SK-N-SH (cell line): Measurements from ENCODE around the gene NDUFA3. TPM values are rescaled to one million over a fixed set of nuclear protein-coding genes. Genes with fewer than 3 reads are reported as not detected.

Experiments used
- CTCF ChIA-PET: fragments of 300-600, 350-600 bp; formaldehyde crosslinking; extraction: SDS; loops from one replicate; lab custom pipeline; 2021; lab: Yijun Ruan, JAX
- POLR2A ChIA-PET: fragments of 350-600 bp; sonication (Branson Sonifier 250); formaldehyde crosslinking; extraction: SDS; loops from one replicate; lab custom pipeline; 2020; ENCODE audit warnings: antibody characterized with exemption, inconsistent platforms; lab: Yijun Ruan, JAX
- DNase-seq: peaks from one replicate; pipeline ENCODE4 v3.0.0; 2012
- H2AFZ ChIP-seq: fragments of 200-600 bp; sonication (generic); 2 replicates; pipeline ENCODE4 v1.8.1; 2016; ENCODE audit warnings: antibody characterized with exemption, mild to moderate bottlenecking, low read depth
- H3F3A ChIP-seq: fragments of 200-600 bp; sonication (generic); replicated peaks from 2 replicates; pipeline ENCODE3; 2016; ENCODE audit warnings: antibody characterized with exemption, mild to moderate bottlenecking; ENCODE audit not compliant: insufficient read depth
- H3K27ac ChIP-seq, 2 experiments: fragments of 200-500 bp in 1 of 2; fragments of 200-600 bp in 1 of 2; sonication (Bioruptor generic) in 1 of 2; sonication (generic), shearing (Covaris generic) in 1 of 2; 2 replicates each; pipeline versions ENCODE4 v1.5.1 to v1.6.1; 2014 to 2016; ENCODE audit warnings: low read depth in 2 of 2, inconsistent platforms in 1 of 2, low read length in 1 of 2, mild to moderate bottlenecking in 1 of 2, mixed read lengths in 1 of 2
- H3K27me3 ChIP-seq: fragments of 200-600 bp; sonication (generic), shearing (Covaris generic); 2 replicates; pipeline ENCODE4 v1.6.1; 2016; ENCODE audit warnings: mixed run types; ENCODE audit not compliant: insufficient read depth
- H3K36me3 ChIP-seq, 2 experiments: fragments of 200-500 bp in 1 of 2; fragments of 200-600 bp in 1 of 2; sonication (Bioruptor generic) in 1 of 2; sonication (generic) in 1 of 2; replicated peaks in 1 of 2; 2 replicates each; pipeline versions ENCODE3 to v1.5.1; 2014 to 2016; ENCODE audit warnings: low read length in 1 of 2, mild to moderate bottlenecking in 1 of 2; ENCODE audit not compliant: insufficient read depth in 2 of 2, control insufficient read depth in 1 of 2
- H3K4me1 ChIP-seq, 2 experiments: fragments of 200-500 bp in 1 of 2; fragments of 200-600 bp in 1 of 2; sonication (Bioruptor generic) in 1 of 2; sonication (generic), shearing (Covaris generic) in 1 of 2; 2 replicates each; pipeline versions ENCODE4 v1.5.1 to v1.6.1; 2014 to 2016; ENCODE audit warnings: low read depth in 1 of 2, low read length in 1 of 2, mixed run types in 1 of 2; ENCODE audit not compliant: insufficient read depth in 2 of 2, control insufficient read depth in 1 of 2
- H3K4me2 ChIP-seq: fragments of 200-600 bp; sonication (generic), shearing (Covaris generic); 2 replicates; pipeline ENCODE4 v1.6.1; 2017; ENCODE audit warnings: mixed run types
- H3K4me3 ChIP-seq, 2 experiments: fragments of 200-500 bp in 1 of 2; fragments of 200-600 bp in 1 of 2; sonication (Bioruptor generic) in 1 of 2; sonication (generic), shearing (Covaris generic) in 1 of 2; 2 replicates each; pipeline versions ENCODE4 v1.5.1 to v1.8.1; 2014 to 2016; ENCODE audit warnings: low read depth in 2 of 2, inconsistent platforms in 1 of 2, low read length in 1 of 2, mild to moderate bottlenecking in 1 of 2, mixed read lengths in 1 of 2, moderate library complexity in 1 of 2
- H3K79me2 ChIP-seq: fragments of 200-600 bp; sonication (generic); 2 replicates; pipeline ENCODE4 v1.8.1; 2017; ENCODE audit warnings: mild to moderate bottlenecking; ENCODE audit not compliant: insufficient read depth
- H3K9ac ChIP-seq: fragments of 200-600 bp; sonication (generic); 2 replicates; pipeline ENCODE4 v1.6.1; 2017; ENCODE audit warnings: mixed run types
- H3K9me2 ChIP-seq: fragments of 200-600 bp; sonication (generic); 2 replicates; pipeline ENCODE4 v1.6.1; 2017; ENCODE audit warnings: mixed run types
- H3K9me3 ChIP-seq: fragments of 200-600 bp; sonication (generic); 2 replicates; pipeline ENCODE4 v1.6.1; 2017; ENCODE audit warnings: mixed run types, mild to moderate bottlenecking, moderate library complexity
- H4K20me1 ChIP-seq: fragments of 200-600 bp; sonication (generic); 2 replicates; pipeline ENCODE4 v1.6.1; 2017; ENCODE audit warnings: mild to moderate bottlenecking, mixed run types; ENCODE audit not compliant: insufficient read depth
- ELF1 ChIP-seq: IDR thresholded peaks from 2 replicates; pipeline ENCODE4 v1.4.0; 2012
- EP300 ChIP-seq, 2 experiments: IDR thresholded peaks; 2 replicates each; pipeline versions ENCODE4 v1.4.0 to v1.6.1; 2012; ENCODE audit warnings: borderline replicate concordance in 1 of 2, low read depth in 1 of 2, low read length in 1 of 2
- EZH2phosphoT487 ChIP-seq: fragments of 200-600 bp; sonication (generic); IDR thresholded peaks from 2 replicates; pipeline ENCODE4 v1.6.1; 2017; ENCODE audit warnings: low read depth, mixed run types, mild to moderate bottlenecking, antibody characterized with exemption, moderate library complexity, borderline replicate concordance
- FOXJ3 ChIP-seq: sonication (generic); formaldehyde crosslinking; IDR thresholded peaks from 2 replicates; pipeline ENCODE4 v1.5.1; 2020; ENCODE audit warnings: mild to moderate bottlenecking, missing genetic modification reagents
- GABPA ChIP-seq: IDR thresholded peaks from 2 replicates; pipeline ENCODE4 v1.4.0; 2012; ENCODE audit warnings: low read depth, mild to moderate bottlenecking
- GATA2 ChIP-seq: sonication (generic); formaldehyde crosslinking; IDR thresholded peaks from 2 replicates; pipeline ENCODE4 v1.5.0; 2020; ENCODE audit warnings: mild to moderate bottlenecking, missing genetic modification reagents
- JUND ChIP-seq: IDR thresholded peaks from 2 replicates; pipeline ENCODE4 v1.4.0; 2012
- MXI1 ChIP-seq: IDR thresholded peaks from 2 replicates; pipeline ENCODE4 v1.6.1; 2012; ENCODE audit warnings: mild to moderate bottlenecking, low read depth, low read length, improper control_type of control experiment
- NFIC ChIP-seq: IDR thresholded peaks from 2 replicates; pipeline ENCODE4 v1.4.0; 2012; ENCODE audit warnings: borderline replicate concordance
- RFX5 ChIP-seq: IDR thresholded peaks from 2 replicates; pipeline ENCODE4 v1.6.1; 2012; ENCODE audit warnings: mild to moderate bottlenecking, improper control_type of control experiment, low read length
- RXRA ChIP-seq: IDR thresholded peaks from 2 replicates; pipeline ENCODE4 v1.4.0; 2012; ENCODE audit warnings: low read depth, mild to moderate bottlenecking, borderline replicate concordance
- SIN3A ChIP-seq: IDR thresholded peaks from 2 replicates; pipeline ENCODE4 v1.6.1; 2012; ENCODE audit warnings: low read depth, mild to moderate bottlenecking, low read length, moderate library complexity, borderline replicate concordance
- SMC3 ChIP-seq: IDR thresholded peaks from 2 replicates; pipeline ENCODE4 v1.6.1; 2012; ENCODE audit warnings: low read depth, low read length, improper control_type of control experiment
- TAF1 ChIP-seq: IDR thresholded peaks from 2 replicates; pipeline ENCODE4 v1.6.1; 2012; ENCODE audit warnings: low read depth, mild to moderate bottlenecking, low read length, moderate library complexity, borderline replicate concordance
- TEAD4 ChIP-seq: IDR thresholded peaks from 2 replicates; pipeline ENCODE4 v1.4.0; 2012; ENCODE audit warnings: mild to moderate bottlenecking, borderline replicate concordance; ENCODE audit not compliant: insufficient read depth
- YY1 ChIP-seq: IDR thresholded peaks from 2 replicates; pipeline ENCODE4 v1.4.0; 2012; ENCODE audit warnings: low read depth, mild to moderate bottlenecking
- WGBS: methylation state at CpG from one replicate; pipeline ENCODE4 v1.1.6; 2017; ENCODE audit warnings: low lambda C conversion rate; 5-methylcytosine and 5-hydroxymethylcytosine counted together
- polyA plus RNA-seq, 3 experiments: library from polyadenylated mRNA; depleted of rRNA; stranded (reverse); fragments of >200 nt; gene quantifications; 2 replicates each; pipeline ENCODE4 v1.2.3, GENCODE V29; 2012
- TF ChIP-seq, protein P1 (sequence below): IDR thresholded peaks from 2 replicates; pipeline ENCODE4 v1.4.0; 2012; ENCODE audit warnings: low read depth, borderline replicate concordance
- TF ChIP-seq, protein P2 (sequence below): IDR thresholded peaks from 2 replicates; pipeline ENCODE4 v1.4.0; 2012; ENCODE audit warnings: low read depth, borderline replicate concordance

Gene NDUFA3
- polyA plus RNA-seq, 1 of the 3 experiments (the other 2 are of a cell fraction), result 87.0 TPM

DNA sequence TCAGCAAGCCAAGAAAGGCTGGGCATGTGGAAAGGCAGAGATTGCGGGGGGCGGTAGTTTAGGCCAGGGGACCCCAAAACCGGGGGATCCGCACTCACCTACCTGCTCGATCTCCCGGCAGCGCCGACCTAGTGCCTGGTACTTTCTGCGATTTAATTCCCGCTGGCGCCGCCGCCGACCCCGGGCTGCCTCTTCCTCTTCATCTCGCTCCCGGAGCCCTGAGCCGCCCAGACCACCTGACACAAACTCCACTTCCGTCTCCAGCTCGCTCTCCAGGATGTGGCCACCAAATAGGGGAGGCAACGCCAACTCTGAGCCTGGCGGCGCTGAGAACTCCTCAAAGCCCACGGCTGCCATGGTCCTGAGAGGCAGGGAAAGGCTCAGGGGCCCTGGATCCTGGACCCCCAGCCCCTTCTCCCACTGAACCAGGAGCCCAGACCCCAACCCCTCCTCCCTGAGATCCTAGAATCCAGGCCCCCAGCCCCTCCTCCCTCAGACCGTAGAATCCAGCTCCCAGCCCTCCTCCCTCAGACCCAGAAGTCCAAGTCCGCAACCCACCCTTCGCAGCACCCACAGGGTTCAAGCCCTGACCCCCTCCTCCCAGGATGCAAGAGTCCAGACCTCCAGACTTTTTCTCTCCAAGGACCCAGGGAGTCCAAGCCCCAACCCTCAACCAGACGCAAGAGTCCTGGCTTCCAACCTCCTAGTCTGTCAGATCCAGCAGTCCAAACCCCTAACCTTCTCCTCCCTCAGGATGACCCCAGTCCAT is 11.9 kb downstream of the NDUFA3 start:
- ChIA-PET POLR2A (interaction anchor here (0.6 to 3.0 kb wide), 9 partner anchors 10 to 1484 kb away, joined by 3 to 30 read pairs (median 3); partner anchors contain the start of genes CNOT3, MYADM and RPS9), CTCF (interaction anchor here (1.4 kb wide), 1 partner anchor 45 kb away, joined by 4 read pairs; the partner anchor contains the start of gene LENG1)
- no peaks in the 10 kb centered on the region for H3K27me3 ChIP-seq
- no peaks in the 10 kb centered on the region for H3K9me2 ChIP-seq
- peaks cover 49% of the 10 kb centered on the region for H3K79me2 ChIP-seq
- peak overlapping the region; percentile 74 to 78 for H3K4me3 ChIP-seq
- peak overlapping the region in 1 of 2 experiments; percentile 92; a peak in 2 of 4 replicates for H3K27ac ChIP-seq
- H3K36me3 ChIP-seq, result peaks cover 17 to 18% of the 10 kb centered on the region in 2 experiments
- peak overlapping the region; percentile 93 for H3K4me2 ChIP-seq
- TF ChIP-seq TEAD4 (no peak), YY1 (no peak), GABPA (peak; percentile 53), FOXJ3 (CRISPR knock-in tag) (no peak), ELF1 (peak; percentile 35; the same call in 1 of the 2 replicates), SMC3 (no peak)
- TF ChIP-seq, protein P1, sequence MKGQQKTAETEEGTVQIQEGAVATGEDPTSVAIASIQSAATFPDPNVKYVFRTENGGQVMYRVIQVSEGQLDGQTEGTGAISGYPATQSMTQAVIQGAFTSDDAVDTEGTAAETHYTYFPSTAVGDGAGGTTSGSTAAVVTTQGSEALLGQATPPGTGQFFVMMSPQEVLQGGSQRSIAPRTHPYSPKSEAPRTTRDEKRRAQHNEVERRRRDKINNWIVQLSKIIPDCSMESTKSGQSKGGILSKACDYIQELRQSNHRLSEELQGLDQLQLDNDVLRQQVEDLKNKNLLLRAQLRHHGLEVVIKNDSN, result peak; percentile 58; the same call in 1 of the 2 replicates
- no peaks in the 10 kb centered on the region for H3K9me3 ChIP-seq
- DNase-seq, result peak; percentile 52
- H4K20me1 ChIP-seq, result peaks cover 2% of the 10 kb centered on the region; the same call in 1 of the 2 replicates
- H3K4me1 ChIP-seq, result peaks cover 0 to 14% of the 10 kb centered on the region in 2 experiments; a peak in 1 of 4 replicates
- no peaks in the 10 kb centered on the region for H3F3A ChIP-seq
- WGBS, result 28% methylated on average over 21 of the region's 28 CpGs
- H3K9ac ChIP-seq, result peak overlapping the region; percentile 80
- H2AFZ ChIP-seq, result peak overlapping the region; percentile 59; the same call in 1 of the 2 replicates

DNA sequence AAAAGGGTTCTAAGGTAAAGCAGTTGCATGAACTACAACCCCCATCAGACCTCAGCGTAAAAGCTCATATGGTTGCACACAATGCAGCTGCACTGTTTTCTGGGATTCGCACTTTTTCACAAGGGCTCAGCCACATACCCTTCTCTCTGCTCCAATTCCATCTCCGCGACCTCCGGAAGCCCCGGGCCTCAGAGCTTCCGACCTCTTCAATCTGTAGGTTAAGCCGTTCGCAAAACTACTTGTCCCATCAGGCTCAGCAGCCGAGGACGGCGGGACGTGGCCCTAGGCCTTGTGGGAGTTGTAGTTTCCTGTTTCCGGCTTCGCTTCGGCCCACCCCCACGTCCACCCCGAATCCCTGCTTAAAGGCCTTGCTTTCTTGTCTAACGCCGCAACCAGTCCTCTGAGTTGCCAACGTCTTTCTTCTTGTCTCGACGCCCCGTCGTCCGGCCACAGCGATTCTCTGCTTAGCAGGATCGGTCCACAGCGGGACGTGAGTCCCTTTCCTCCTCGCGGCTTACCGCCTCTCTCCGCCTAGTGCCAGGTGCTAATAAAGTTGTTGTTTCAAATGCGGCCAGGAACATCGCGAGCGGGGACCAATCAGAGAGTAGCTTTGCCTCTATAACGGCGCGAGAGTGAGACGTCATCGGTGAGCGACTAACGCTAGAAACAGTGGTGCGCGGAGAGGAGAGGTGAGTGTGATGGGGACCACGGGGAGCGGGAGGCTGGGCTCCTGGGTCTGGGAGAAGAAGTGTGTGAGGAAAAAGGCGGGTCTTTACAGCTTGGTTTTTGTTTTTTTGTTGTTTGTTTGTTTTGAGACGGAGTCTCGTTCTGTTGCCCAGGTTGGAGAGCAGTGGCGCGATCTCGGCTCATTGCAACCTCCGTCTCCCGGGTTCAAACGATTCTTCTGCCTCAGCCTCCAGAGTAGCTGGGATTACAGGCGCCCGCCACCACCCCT is 12.7 kb downstream of the NDUFA3 start, which contains the start of the genes PRPF31 and TFPT:
Gene PRPF31, plus strand, starts transcription at position 646 of the 955 bp plus-strand sequence. CDS start 2,525 bp downstream, outside the sequence.
Gene TFPT, minus strand, starts transcription at position 549 of the 955 bp plus-strand sequence. Its CDS starts 388 bp downstream, at position 161.
- Histone ChIP-seq H3K79me2 (peaks cover 49% of the 10 kb centered on the region), H4K20me1 (no peaks in the 10 kb centered on the region), H3F3A (no peaks in the 10 kb centered on the region), H3K4me1 (peaks cover 0 to 14% of the 10 kb centered on the region in 2 experiments; a peak in 1 of 4 replicates), H3K27ac (peak within 1 kb of the TSS; percentile 77 to 92), H3K4me2 (peak within 1 kb of the TSS; percentile 93), H3K9me3 (no peaks in the 10 kb centered on the region), H3K4me3 (peak within 1 kb of the TSS; percentile 74 to 78), H3K9ac (peak within 1 kb of the TSS; percentile 80), H3K36me3 (peaks cover 19 to 23% of the 10 kb centered on the region in 2 experiments), H3K27me3 (no peaks in the 10 kb centered on the region), H3K9me2 (no peaks in the 10 kb centered on the region), H2AFZ (peak within 1 kb of the TSS; percentile 84)
- DNase-seq, result peak; percentile 94
- ChIA-PET POLR2A (interaction anchor here (0.5 to 3.0 kb wide), 11 partner anchors 9 to 1483 kb away, joined by 3 to 30 read pairs (median 3); partner anchors contain the start of genes CNOT3, MYADM and RPS9), CTCF (interaction anchor here (1.4 kb wide), 1 partner anchor 45 kb away, joined by 4 read pairs; the partner anchor contains the start of gene LENG1)
- WGBS, result under 1% methylated on average over 59 of the region's 60 CpGs
- TF ChIP-seq FOXJ3 (CRISPR knock-in tag), result peak; percentile 52; the same call in 1 of the 2 replicates
- TF ChIP-seq EP300 (IDR thresholded peaks at IDR 0.05; ENCODE audit: borderline replicate concordance in 1 of 2, low read depth in 1 of 2, low read length in 1 of 2), result peak in 1 of 2 experiments; percentile 37; a peak in 1 of 4 replicates
- peak; percentile 73 for TF ChIP-seq ELF1
- TF ChIP-seq RXRA, result no peak
- no peak for TF ChIP-seq EZH2phosphoT487
- peak; percentile 81; the same call in 1 of the 2 replicates for TF ChIP-seq SIN3A
- peak; percentile 77 for TF ChIP-seq YY1
- peak; percentile 57; the same call in 1 of the 2 replicates for TF ChIP-seq TAF1
- no peak; the same call in 1 of the 2 replicates for TF ChIP-seq NFIC
- no peak for TF ChIP-seq RFX5
- peak; percentile 16; the same call in 1 of the 2 replicates for TF ChIP-seq JUND
- no peak for TF ChIP-seq SMC3
- TF ChIP-seq, protein P2, sequence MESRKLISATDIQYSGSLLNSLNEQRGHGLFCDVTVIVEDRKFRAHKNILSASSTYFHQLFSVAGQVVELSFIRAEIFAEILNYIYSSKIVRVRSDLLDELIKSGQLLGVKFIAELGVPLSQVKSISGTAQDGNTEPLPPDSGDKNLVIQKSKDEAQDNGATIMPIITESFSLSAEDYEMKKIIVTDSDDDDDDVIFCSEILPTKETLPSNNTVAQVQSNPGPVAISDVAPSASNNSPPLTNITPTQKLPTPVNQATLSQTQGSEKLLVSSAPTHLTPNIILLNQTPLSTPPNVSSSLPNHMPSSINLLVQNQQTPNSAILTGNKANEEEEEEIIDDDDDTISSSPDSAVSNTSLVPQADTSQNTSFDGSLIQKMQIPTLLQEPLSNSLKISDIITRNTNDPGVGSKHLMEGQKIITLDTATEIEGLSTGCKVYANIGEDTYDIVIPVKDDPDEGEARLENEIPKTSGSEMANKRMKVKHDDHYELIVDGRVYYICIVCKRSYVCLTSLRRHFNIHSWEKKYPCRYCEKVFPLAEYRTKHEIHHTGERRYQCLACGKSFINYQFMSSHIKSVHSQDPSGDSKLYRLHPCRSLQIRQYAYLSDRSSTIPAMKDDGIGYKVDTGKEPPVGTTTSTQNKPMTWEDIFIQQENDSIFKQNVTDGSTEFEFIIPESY, result peak; percentile 95
- peak; percentile 94 for TF ChIP-seq MXI1
- no peak for TF ChIP-seq GATA2 (CRISPR knock-in tag)
